Stimulated activated naive CD8-positive, alpha-beta T cell treated with anti-CD3 and anti-CD28 coated beads, Interleukin-15, amount 100 ng/mL, for 72 hours (primary cell): ENCODE results near the gene COPS7A.
A peak's percentile ranks its signal among the peaks of the same experiment; 100 is the strongest.

Experiments
- ATAC-seq: fragments of 150-1000 bp; cut with Tn5 transposase; 2 replicates; pipeline ENCODE4 v1.10.0; 2021; ENCODE audit warnings: mild to moderate bottlenecking, moderate library complexity
- DNase-seq, 2 donors: peaks; one replicate each; pipeline ENCODE4 v3.0.0; 2021 to 2022
- H3K27ac Mint-ChIP-seq, 2 donors: one replicate each; pipeline ENCODE4 v1.8.0; 2022; ENCODE audit warnings: mild to moderate bottlenecking in 2 of 2, mixed read lengths in 2 of 2, moderate library complexity in 2 of 2
- H3K27me3 Mint-ChIP-seq: one replicate; pipeline ENCODE4 v1.8.0; 2022; ENCODE audit warnings: mixed read lengths
- H3K4me1 Mint-ChIP-seq: one replicate; pipeline ENCODE4 v1.8.0; 2022; ENCODE audit warnings: mild to moderate bottlenecking, mixed read lengths
- H3K4me3 Mint-ChIP-seq, 2 donors: one replicate each; pipeline ENCODE4 v1.8.0; 2022; ENCODE audit warnings: mild to moderate bottlenecking in 2 of 2, mixed read lengths in 2 of 2, moderate library complexity in 1 of 2
- H3K9me3 Mint-ChIP-seq, 2 donors: one replicate each; pipeline ENCODE4 v1.8.0; 2022; ENCODE audit warnings: mixed read lengths in 2 of 2

Gene COPS7A

GRCh38 chr12:6723607-6724408 lies at the start of gene COPS7A:
TSS of gene COPS7A (plus strand) at chr12:6724046. CDS start at chr12:6724657, 611 bp downstream.
- peak within 1 kb of the TSS; percentile 94 to 96 for H3K27ac Mint-ChIP-seq
- H3K9me3 Mint-ChIP-seq, result no peaks in the 10 kb centered on the region
- ATAC-seq, result peak; percentile 98
- no peaks in the 10 kb centered on the region for H3K27me3 Mint-ChIP-seq
- DNase-seq, result peak; percentile 97 to 99
- H3K4me3 Mint-ChIP-seq, result peak within 1 kb of the TSS; percentile 88 to 97
- H3K4me1 Mint-ChIP-seq, result peaks cover 26% of the 10 kb centered on the region

- no peak for ATAC-seq
- H3K27ac Mint-ChIP-seq, result no peak overlapping the region
- H3K9me3 Mint-ChIP-seq, result no peaks in the 10 kb centered on the region
- no peak overlapping the region for H3K4me3 Mint-ChIP-seq
- no peaks in the 10 kb centered on the region for H3K27me3 Mint-ChIP-seq
- peaks cover 5% of the 10 kb centered on the region for H3K4me1 Mint-ChIP-seq
- DNase-seq, result no peak
These were observed 46.9 kb upstream of the COPS7A start for GRCh38 chr12:6676962-6677361.

GRCh38 chr12:6684609-6685008 lies 39.2 kb upstream of the COPS7A start:
- Mint-ChIP-seq H3K27me3 (no peaks in the 10 kb centered on the region), H3K4me3 (no peak overlapping the region), H3K27ac (no peak overlapping the region), H3K9me3 (no peaks in the 10 kb centered on the region), H3K4me1 (peaks cover 56% of the 10 kb centered on the region)
- DNase-seq (peak; percentile 51 to 54), ATAC-seq (peak; percentile 3)

- Mint-ChIP-seq H3K27me3 (no peaks in the 10 kb centered on the region), H3K9me3 (no peaks in the 10 kb centered on the region)
These were observed 38.0 kb upstream of the COPS7A start for GRCh38 chr12:6685814-6686213.

GRCh38 chr12:6688543-6688998 lies 35.3 kb upstream of the COPS7A start:
- H3K27ac Mint-ChIP-seq, result peak overlapping the region; percentile 97
- no peaks in the 10 kb centered on the region for H3K9me3 Mint-ChIP-seq
- H3K4me3 Mint-ChIP-seq, result peak overlapping the region; percentile 86 to 94
- DNase-seq, result peak; percentile 41 to 59
- no peaks in the 10 kb centered on the region for H3K27me3 Mint-ChIP-seq
- ATAC-seq, result peak; percentile 29
- H3K4me1 Mint-ChIP-seq, result peaks cover 60% of the 10 kb centered on the region

More at GRCh38 chr12:6685814-6686213, 38.0 kb upstream of the COPS7A start:
- Mint-ChIP-seq H3K4me1 (peaks cover 56% of the 10 kb centered on the region), H3K27ac (no peak overlapping the region), H3K4me3 (no peak overlapping the region)
- no peak for DNase-seq
- ATAC-seq, result no peak

GRCh38 chr12:6688999-6689882 lies 34.6 kb upstream of the COPS7A start, which contains the start of gene ZNF384:
TSS of gene ZNF384 (minus strand) at chr12:6689375. CDS start at chr12:6679520, 9,855 bp downstream.
- H3K9me3 Mint-ChIP-seq, result no peaks in the 10 kb centered on the region
- ATAC-seq (peak; percentile 91), DNase-seq (peak; percentile 92 to 96)
- H3K27me3 Mint-ChIP-seq, result no peaks in the 10 kb centered on the region
- H3K4me3 Mint-ChIP-seq, result peak within 1 kb of the TSS; percentile 86 to 94
- peak within 1 kb of the TSS; percentile 97 for H3K27ac Mint-ChIP-seq
- peaks cover 61% of the 10 kb centered on the region for H3K4me1 Mint-ChIP-seq

- no peaks in the 10 kb centered on the region for H3K9me3 Mint-ChIP-seq
- no peak overlapping the region for H3K27ac Mint-ChIP-seq
- H3K4me3 Mint-ChIP-seq, result peak overlapping the region in 1 of 2 donors; percentile 42
- ATAC-seq (no peak), DNase-seq (no peak)
- H3K4me1 Mint-ChIP-seq, result peaks cover 39% of the 10 kb centered on the region
- H3K27me3 Mint-ChIP-seq, result no peaks in the 10 kb centered on the region
These were observed 32.4 kb upstream of the COPS7A start for GRCh38 chr12:6691473-6691872.

GRCh38 chr12:6692888-6693287 lies 31.0 kb upstream of the COPS7A start:
- no peaks in the 10 kb centered on the region for H3K9me3 Mint-ChIP-seq
- ATAC-seq (no peak), DNase-seq (no peak)
- H3K27me3 Mint-ChIP-seq, result no peaks in the 10 kb centered on the region
- no peak overlapping the region for H3K4me3 Mint-ChIP-seq
- H3K27ac Mint-ChIP-seq, result no peak overlapping the region
- H3K4me1 Mint-ChIP-seq, result peaks cover 25% of the 10 kb centered on the region

- Mint-ChIP-seq H3K27ac (peak overlapping the region in 1 of 2 donors; percentile 28), H3K4me1 (peaks cover 30% of the 10 kb centered on the region)
These were observed 30.0 kb upstream of the COPS7A start for GRCh38 chr12:6693832-6694355.

GRCh38 chr12:6694701-6695100 lies 29.1 kb upstream of the COPS7A start:
- no peak for ATAC-seq
- Mint-ChIP-seq H3K27ac (no peak overlapping the region), H3K27me3 (peaks cover 17% of the 10 kb centered on the region), H3K4me1 (peaks cover 38% of the 10 kb centered on the region), H3K9me3 (no peaks in the 10 kb centered on the region), H3K4me3 (no peak overlapping the region)
- DNase-seq, result no peak

More at GRCh38 chr12:6693832-6694355, 30.0 kb upstream of the COPS7A start:
- ATAC-seq (no peak), DNase-seq (no peak)
- H3K4me3 Mint-ChIP-seq, result no peak overlapping the region
- H3K9me3 Mint-ChIP-seq, result no peaks in the 10 kb centered on the region
- peaks cover 9% of the 10 kb centered on the region for H3K27me3 Mint-ChIP-seq

- Mint-ChIP-seq H3K27me3 (peaks cover 22% of the 10 kb centered on the region), H3K27ac (no peak overlapping the region), H3K4me1 (peaks cover 40% of the 10 kb centered on the region), H3K4me3 (no peak overlapping the region), H3K9me3 (no peaks in the 10 kb centered on the region)
- ATAC-seq, result no peak
- DNase-seq, result no peak
These were observed 28.4 kb upstream of the COPS7A start for GRCh38 chr12:6695313-6696045.

GRCh38 chr12:6696690-6697583 lies 26.9 kb upstream of the COPS7A start:
- Mint-ChIP-seq H3K4me3 (no peak overlapping the region), H3K27me3 (peaks cover 37% of the 10 kb centered on the region), H3K27ac (peak overlapping the region in 1 of 2 donors; percentile 15), H3K4me1 (peaks cover 40% of the 10 kb centered on the region), H3K9me3 (no peaks in the 10 kb centered on the region)
- ATAC-seq (no peak), DNase-seq (no peak)

GRCh38 chr12:6697584-6698351 lies 26.1 kb upstream of the COPS7A start:
- ATAC-seq (peak; percentile 18), DNase-seq (peak in 1 of 2 donors; percentile 15)
- no peaks in the 10 kb centered on the region for H3K9me3 Mint-ChIP-seq
- peaks cover 35% of the 10 kb centered on the region for H3K4me1 Mint-ChIP-seq
- H3K27me3 Mint-ChIP-seq, result peaks cover 45% of the 10 kb centered on the region
- H3K4me3 Mint-ChIP-seq, result no peak overlapping the region
- H3K27ac Mint-ChIP-seq, result no peak overlapping the region
